Amniotic epithelial cell (primary cell): ENCODE results near the gene HOXA2.

Experiments
- DNase-seq: peaks from one replicate; pipeline ENCODE4 v3.0.0-alpha.2; 2010; ENCODE audit warnings: low read depth

The HOXA2 gene

DNA sequence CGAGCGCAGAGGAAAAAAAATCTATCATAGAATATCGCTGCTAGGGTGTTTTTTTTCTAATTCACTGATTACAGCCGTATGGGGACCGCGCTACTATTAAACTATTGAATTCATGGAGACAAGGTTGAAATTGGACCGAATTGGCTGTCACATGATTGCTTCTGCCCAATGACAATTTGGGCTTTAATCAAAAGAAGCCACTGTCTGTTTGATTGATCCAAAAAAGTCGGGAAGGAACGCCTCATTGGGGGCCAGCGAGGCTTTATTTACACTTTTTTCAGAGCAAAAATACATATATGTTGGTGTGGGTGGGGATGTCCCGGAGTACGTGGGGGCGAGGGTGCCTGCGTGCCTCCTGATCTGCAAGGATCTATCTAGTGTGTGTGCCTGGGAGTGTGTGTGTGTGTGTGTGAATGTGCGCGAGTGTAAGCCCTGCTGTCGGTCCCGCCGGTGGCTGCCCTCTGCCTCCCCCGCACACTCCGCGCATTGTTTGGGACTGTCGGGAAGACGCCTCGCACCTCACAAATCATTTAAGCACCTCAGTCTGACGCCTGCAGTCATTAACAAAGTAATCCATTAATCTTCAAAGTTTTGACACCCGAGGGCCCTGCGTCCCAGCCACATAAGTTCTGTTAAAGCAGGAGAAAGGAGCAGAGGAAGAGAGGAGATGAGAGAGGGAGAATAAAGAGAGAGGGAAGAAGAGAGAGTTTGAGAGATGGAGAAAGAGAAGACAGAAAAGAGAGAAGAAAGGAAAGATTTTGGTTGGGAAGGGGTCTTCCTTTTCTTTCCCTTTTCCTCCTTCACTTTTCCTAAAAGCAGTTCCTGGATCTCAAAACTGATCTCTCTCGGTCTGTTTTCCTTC is at the start of gene HOXA2:
Gene HOXA2, minus strand, starts transcription at position 103 of the 862 bp plus-strand sequence. CDS start 183 bp downstream, outside the sequence.
- DNase-seq, result no peak

- no peak for DNase-seq
Observed at GRCh38 chr7:27151341-27151930, 49.0 kb upstream of the HOXA2 start.

GRCh38 chr7:27150568-27151340 is 48.3 kb upstream of the HOXA2 start:
- peak; percentile 42 for DNase-seq

- no peak for DNase-seq
Observed at GRCh38 chr7:27149842-27150567, 47.5 kb upstream of the HOXA2 start.

GRCh38 chr7:27148756-27149641 is 46.5 kb upstream of the HOXA2 start:
- no peak for DNase-seq

GRCh38 chr7:27148031-27148755 is 45.7 kb upstream of the HOXA2 start:
- DNase-seq, result no peak

DNA sequence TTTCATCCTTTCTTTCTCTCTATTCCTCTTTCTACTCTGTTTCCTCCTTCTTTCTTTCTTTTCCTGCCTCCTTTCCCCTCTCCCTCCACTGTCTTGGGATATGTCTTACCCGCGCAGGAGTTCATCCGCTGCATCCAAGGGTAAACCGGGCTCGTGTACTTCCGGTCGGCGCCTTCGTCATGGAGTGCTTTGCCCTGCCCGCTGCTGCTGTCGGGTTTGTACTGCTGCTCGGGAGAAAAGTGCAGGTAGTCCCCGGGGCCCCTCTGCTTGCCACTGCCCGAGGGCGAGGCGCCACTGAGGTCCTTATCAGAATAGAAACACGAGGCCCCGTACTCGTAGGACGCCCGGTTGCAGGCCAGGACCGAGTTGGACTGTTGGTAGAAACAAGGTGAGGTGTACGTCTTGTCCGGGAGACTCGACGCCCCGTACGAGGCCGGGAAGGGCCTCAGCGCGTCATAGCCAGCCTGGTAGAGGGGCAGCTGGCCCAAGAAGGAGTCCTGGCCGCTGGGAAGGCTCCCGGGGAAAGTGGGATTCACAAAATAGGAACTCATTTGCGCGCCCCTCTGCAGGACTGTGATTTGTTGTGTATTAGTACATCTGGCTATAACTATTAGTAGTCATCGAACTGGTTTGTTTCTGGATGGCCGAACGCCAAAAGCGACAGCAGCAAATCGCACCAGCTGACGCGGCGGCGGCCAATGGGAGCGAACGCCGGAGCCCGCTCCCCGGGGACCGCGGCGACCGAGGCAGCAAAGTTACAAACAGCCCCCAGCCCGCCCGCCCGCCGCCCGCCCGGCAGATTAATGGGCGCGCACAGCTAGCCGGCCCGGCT is 44.9 kb upstream of the HOXA2 start, which contains the start of gene HOXA6:
Gene HOXA6, minus strand, starts transcription at position 576 of the 832 bp plus-strand sequence. Its CDS starts 25 bp downstream, at position 551.
- DNase-seq, result no peak

GRCh38 chr7:27146491-27147198 is 44.2 kb upstream of the HOXA2 start:
- DNase-seq, result no peak

- no peak for DNase-seq
Observed at GRCh38 chr7:27145914-27146412, 43.5 kb upstream of the HOXA2 start.

GRCh38 chr7:27145165-27145913 is 42.9 kb upstream of the HOXA2 start:
- no peak for DNase-seq

DNA sequence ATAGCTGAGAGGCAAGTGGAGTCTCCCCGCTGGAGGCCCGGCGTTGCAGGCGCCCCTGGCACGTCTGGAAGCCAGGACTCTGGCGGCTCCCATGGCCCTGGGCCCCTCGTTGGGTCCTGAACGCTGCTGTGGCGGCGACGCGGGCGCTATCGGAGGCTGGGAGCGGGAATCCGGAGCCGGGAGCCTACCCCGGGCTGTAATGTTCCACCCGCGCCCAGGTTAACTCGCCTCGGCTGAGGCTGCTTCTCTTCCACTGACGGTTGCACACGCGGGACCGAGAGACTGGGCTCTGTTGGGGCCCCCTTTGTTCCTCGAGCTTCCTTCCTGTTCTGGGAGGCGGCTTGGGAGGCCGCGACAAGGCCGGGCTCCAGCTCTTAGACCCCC is 42.3 kb upstream of the HOXA2 start:
- no peak for DNase-seq

- DNase-seq, result no peak
Observed at GRCh38 chr7:27143950-27144780, 41.7 kb upstream of the HOXA2 start.

DNA sequence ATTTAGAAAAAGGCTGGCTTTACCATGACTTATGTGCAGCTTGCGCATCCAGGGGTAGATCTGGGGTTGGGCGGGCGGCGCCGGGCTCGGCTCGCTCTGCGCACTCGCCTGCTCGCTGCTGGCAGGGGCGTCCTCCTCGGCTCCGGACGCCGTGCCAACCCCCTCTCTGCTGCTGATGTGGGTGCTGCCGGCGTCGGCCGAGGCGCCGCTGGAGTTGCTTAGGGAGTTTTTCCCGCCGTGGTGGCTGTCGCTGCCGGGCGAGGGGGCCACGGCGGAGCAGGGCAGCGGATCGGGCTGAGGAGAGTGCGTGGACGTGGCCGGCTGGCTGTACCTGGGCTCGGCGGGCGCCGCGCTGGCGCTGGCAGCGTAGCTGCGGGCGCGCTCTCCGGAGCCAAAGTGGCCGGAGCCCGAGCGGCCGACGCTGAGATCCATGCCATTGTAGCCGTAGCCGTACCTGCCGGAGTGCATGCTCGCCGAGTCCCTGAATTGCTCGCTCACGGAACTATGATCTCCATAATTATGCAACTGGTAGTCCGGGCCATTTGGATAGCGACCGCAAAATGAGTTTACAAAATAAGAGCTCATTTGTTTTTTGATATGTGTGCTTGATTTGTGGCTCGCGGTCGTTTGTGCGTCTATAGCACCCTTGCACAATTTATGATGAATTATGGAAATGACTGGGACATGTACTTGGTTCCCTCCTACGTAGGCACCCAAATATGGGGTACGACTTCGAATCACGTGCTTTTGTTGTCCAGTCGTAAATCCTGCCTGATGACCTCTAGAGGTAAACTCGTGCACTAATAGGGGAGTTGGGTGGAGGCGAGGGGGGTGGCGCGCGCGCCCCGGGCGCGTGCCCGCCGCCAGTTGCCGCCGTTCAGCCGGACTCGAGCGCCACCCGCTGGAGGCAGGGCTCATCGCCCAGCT is 40.8 kb upstream of the HOXA2 start, which contains the start of gene HOXA5:
Gene HOXA5, minus strand, starts transcription at position 659 of the 927 bp plus-strand sequence. Its CDS starts 74 bp downstream, at position 585.
- peak; percentile 99 for DNase-seq

- no peak for DNase-seq
Observed at GRCh38 chr7:27142580-27143022, 40.1 kb upstream of the HOXA2 start.

- DNase-seq, result no peak
Observed at GRCh38 chr7:27141923-27142579, 39.6 kb upstream of the HOXA2 start.
